Activated CD8-positive, alpha-beta memory T cell treated with anti-CD3 and anti-CD28 coated beads, Interleukin-2, amount 50 U/mL, for 4 hours (primary cell): ENCODE data around the gene C1orf105.
"Not testable (repeated sequence)": the region's sequence is repeated elsewhere in the genome, so short reads cannot be mapped to it uniquely, and the experiment has no call there.

Source experiments
- DNase-seq: peaks from one replicate; pipeline ENCODE4 v3.0.0-alpha.2; 2020

C1orf105 gene

DNA sequence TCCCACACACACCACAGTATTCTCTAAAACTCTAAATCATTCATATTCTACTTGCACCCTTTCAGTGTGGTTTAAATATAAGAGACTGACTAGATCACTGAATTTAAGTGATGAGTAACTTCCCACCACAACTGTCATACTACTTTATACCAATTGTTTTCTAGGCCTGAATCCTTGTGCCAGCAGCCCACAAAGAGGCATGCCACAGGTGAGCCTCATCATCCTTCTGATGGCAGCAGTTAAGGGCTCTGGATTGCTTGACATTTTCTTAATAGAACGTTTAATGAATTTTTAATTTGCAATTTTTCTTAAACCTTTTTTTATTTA, 9.6 kb downstream of the C1orf105 start:
- DNase-seq: no peak

DNA sequence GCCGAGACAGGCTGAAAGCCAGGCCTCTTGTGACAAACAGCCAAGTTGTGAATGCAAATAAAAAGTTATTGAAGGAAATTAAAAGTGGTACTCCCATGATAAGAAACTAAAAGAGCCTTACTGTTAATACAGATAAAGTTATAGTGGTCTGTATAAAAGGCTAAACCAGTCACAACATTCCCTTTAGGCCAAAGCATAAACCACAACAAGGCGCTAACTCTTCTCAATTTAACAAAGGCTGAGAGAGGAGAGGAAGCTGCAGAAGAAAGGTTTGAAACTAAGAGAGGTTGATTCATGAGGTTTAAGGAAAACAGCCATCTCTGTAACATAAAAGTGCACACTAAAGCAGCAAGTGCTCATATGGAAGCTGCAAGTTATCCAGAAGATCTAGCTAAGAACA, 10.7 kb downstream of the C1orf105 start:
- no peak for DNase-seq

DNA sequence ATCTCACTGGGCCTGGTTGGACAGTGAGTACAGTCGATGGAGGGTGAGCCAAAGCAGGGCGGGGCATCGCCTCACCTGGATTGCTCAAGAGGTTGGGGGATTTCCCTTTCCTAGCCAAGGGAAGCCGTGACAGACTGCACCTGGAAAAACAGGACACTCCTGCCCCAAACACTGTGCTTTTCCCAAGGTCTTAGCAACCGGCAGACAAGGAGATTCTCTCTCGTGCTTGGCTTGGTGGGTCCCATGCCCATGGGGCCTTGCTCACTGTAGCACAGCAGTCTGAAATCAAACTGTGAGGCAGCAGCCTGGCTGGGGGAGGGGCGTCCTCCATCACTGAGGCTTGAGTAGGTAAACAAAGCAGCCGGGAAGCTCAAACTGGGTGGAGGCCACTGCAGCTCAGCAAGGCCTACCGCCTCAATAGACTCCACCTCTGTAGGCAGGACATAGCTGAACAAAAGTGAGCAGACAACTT, 11.3 kb downstream of the C1orf105 start:
- no peak for DNase-seq

DNA sequence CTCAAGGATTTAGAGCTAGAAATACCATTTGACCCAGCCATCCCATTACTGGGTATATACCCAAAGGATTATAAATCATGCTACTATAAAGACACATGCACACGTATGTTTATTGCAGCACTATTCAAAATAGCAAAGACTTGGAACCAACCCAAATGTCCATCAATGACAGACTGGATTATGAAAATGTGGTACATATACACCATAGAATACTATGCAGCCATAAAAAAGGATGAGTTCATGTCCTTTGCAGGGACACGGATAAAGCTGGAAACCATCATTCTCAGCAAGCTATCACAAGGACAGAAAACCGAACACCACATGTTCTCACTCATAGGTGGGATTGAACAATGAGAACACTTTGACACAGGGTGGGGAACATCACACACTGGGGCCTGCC, 16.7 kb downstream of the C1orf105 start:
- not testable (repeated sequence) for DNase-seq

DNA sequence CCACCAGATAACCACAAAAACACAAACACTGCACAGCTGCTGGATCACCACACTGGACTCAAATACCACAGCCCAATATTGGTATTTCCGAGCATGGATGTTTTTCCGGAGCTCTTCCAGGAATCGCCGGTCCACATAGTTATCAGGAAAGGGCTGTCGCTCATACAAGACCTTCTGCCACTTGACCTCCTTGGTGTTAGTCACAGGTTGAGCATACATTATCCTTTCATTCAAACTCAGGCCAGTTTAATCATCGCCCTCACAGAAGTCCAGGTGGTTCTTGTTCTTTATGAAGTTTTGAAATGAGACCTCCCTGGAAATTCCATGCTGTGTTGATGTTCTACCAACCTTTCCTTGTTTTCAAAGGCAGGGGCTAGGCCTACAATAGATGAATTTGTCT, 21.9 kb downstream of the C1orf105 start:
- no peak for DNase-seq

DNA sequence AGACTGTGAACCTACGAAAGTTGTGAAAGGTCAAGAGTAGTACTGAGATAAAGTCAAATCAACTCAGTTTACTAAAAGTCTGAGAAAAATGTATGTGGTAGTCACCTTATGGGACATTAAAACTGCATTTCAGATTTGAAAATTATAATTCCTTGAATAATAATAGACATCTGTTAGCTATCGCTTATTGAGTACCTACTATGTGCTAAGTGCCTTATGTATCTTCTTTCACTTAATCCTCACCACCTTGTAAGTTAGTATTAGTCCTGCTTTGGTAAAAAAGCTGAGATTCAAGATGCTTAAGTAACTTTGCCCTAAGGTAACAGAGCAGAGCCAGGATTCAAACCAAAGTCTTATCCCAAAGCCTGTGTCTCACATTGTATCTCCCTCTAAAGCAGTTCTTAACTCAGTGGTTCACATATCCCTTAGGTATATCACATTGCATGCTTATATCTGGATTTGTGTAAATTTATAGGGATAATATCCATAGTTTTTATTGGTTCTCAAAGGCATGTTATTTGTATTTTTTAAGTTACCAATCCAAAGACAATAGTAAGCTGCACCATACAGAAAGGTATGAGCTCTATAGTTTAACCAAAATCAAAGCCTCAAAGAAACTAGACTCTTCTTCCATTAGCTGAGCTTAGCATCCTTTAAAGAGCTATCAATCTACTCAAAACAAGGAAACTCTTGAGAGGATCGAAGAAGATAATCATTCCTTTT, 22.5 kb downstream of the C1orf105 start:
- DNase-seq: no peak

DNA sequence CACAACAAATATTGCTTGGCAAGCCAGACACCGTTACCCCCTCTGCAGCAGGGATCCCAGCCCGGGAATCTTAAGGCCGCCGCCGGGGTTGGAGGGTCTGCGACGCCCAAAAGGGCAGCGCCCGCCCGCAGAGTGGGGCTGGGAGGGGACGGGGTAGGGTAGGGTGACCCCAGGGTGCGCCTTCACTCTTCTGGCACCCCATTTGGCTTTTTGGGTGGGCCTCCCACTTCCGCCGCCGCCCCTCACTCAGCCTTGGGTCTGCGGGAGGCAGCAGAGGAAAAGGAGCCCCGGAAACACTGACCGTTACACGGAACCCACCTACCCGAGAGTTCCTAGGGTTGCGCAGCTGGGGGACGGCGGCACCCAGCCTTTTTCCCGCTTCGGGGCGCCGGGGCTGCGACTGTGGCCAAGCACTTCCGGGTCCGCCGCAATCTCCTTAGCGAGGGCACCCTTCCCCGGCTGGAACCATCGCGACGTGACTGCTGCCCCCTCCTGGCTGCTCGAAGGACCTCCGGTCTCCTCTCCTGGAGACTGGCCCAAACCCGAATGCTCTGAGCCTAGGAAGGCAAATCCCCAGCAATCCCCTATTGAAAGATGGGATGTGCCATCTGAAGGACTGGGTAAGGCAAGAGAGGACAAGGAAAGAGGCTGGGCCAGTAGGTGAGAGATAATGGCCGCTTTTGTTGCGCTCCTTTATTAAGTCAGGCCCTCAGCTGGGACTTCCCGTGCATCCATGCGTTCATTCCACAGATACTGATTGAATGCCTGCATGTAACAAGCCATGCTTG, 23.4 kb downstream of the C1orf105 start, which contains the start of gene PIGC:
TSS of gene PIGC (minus strand) at position 404 of the 788 bp plus-strand sequence. CDS start 1,447 bp downstream, outside the sequence.
- peak; percentile 93 for DNase-seq

DNA sequence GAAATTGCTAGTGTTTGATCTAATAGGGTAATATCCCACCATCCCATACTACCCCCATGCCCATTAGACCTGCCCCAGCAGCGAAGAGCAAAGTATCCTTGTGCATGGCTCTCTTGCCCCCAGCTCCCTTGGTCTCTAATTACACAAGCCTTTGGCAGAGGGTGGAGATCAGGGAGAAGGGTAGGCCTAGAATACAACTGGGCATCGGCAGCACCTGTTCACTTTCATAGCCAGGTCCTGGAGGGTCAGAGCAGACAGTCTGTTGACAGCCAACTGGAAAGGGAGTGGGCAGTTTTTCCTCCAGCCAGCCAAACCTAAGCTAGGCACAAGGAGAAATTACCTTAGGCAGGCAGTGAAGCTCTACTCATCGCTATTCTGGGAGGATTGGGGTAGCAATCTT, 26.1 kb downstream of the C1orf105 start:
- no peak for DNase-seq

DNA sequence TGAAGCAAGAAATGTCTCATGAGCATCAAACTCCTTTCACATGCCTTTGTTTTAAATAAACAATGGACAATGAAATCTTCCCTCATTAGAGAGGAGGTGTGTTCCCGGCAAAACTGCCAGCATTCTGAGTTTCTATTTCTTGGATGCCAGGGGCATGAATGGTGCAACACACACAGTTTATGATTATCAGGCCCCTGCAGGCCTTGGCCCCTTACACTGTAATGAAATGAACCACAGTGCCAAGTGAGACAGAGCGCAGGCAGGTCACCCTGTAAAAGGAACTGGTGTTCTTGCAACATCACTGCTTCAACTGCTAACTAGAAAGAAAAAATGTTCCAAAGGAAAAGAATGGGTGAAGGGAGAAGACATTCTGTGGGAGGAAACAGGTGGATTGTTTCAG, 27.2 kb downstream of the C1orf105 start:
- no peak for DNase-seq

DNA sequence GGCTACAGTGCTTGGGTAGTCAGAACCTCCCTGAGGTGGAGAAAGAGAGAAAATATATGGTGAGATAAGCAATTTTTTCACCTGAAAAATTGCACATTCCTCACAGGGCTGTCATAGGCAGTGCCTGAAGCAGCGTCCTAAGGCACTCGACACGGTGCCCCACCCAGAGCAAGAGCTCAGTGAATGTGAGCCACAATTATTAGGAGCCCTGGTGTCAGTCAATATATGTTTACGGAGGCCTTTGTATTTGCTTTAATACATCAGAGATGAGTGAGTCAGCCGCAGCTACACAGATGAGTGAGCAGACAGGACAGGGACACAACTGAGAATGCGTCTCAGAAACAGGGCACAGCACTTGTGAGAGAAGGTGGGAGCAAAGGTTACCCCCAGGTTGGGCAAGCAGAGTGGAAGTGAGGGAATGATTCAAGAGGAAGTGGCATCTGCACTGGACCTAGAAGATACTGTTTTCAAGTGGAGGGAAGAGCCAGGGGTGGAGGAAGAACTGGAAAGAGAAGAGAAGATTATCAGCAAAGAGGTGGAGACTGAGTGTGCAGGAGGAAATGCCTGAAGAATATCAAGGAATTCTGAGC, 28.6 kb downstream of the C1orf105 start:
- DNase-seq: no peak

DNA sequence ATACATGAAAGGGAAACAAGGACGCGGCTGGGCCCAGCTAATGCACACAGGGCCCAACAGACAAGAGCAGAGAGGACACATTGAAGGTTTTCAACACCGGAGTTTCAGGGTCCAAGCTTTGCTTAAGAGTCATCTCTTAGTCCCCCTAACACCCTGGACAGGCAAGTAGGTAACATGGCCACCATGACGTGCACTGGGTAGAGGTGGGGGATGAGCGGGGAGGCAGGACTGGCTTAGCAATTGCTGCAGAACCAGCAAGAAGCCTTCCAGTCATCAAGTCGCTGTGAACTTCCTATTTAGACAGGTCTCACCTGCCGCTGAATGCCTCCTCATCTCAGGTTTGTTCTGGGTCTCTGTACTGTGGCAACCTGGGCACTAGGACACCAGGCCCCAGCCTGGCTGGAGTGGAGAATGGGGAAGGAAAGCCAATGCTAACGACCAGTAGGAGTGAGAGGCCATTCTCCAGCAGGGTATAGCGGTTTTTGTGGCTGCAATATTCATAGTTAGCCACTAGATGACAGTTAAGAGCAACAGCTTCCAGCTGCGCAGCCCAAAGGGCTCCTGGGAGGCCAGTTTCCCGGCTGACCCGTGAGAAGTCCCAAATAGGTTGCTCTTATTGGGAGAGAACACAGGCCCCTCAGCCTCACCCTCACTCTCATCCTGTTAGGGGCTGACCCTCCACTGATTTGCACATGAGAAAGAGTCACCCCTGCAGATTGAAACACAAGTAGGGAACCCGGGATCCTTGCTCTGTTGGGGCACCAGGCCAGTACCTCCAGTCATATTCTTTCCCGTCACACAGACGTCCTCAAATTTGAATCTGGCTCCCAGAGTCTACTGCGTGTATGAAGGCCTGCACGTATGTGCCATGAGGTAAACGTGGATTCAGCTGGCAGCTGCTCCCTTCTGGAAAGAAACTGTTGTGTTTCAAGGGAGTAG, 29.4 kb downstream of the C1orf105 start:
- DNase-seq: no peak

DNA sequence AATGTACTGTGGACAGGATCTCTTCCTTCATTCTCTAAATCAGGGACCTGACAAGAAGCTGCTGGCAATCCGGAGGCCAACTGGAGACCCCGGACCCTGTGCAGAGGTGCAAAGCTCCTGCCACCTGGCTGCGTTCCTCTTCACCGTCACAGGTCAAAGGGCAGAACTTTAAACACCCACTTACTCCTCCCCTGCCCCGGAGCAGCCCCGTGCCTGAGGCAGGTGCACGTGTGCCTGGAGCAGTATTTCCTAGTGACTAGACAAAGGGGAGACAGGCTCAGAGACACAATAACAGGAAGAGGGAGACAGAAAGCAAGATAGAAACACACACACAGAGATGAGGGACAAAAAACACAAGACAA, 30.0 kb downstream of the C1orf105 start:
- DNase-seq: no peak

DNA sequence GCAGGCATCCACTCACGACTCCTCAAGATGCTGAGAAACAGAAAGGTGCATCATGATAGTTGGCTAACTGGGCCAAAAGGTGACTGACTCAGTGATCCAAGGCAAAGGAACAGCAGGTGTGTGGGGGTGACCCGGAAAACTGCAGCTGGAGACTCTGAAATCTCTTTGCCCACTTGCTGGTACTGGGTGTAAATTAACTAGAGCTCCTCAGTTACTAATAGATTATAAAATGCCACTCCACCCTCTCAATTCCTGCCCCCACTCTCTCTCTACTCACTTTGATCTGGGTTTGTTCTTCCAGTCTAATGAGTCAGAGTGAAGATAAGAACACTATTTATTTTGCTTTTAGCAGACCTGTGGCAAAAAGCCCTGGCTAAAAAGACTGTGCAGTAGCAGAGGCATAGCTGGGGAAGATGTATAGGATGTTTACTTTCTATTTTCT, 30.5 kb downstream of the C1orf105 start:
- no peak for DNase-seq

DNA sequence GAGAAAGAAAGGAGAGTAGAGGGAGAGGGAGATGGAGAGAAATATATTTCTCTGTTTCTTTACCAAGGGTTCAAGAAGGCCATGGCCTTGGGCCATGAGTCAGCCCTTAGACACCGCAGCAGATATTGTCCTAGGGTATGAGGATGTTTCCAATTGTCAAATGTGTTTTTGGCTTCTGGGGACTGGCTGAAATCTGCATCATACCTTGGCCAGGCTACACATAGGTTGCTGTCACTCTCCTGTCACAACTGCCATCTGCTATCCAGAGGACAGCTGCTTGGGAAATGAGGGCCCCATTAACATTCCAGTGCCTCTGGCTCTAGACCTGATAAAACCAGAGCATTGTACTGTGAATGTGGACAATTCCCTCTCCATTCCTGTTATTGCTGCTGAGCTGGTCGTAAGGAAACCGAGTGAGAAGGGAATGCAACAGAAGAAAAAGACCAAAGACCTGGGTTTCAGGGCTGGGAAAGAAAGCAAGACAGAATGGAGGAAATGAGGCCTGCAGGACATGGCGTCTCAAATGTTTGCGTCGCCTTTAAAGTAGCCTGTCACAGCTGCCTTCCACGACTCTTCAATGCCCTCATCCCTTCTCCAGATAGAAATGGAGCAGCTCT, 32.2 kb downstream of the C1orf105 start:
- DNase-seq: no peak

DNA sequence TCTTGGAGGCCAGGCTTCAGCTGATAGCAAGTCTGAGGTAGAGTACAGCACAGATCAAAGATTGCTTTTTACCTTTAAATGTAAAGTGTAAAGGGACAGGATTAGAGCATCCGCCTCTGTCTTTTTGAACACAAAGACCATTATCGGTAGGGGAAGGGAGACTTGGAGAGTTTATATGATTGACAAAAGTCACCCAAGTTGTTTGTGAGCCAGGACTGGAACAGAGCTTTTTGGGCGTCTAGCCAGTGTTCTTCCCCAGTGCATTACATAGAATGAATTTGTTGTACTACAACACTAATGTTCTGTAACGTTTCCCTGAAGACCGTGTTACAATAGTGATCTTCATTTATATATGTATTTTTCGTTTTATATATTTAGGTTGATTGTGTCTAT, 32.7 kb downstream of the C1orf105 start:
- no peak for DNase-seq

DNA sequence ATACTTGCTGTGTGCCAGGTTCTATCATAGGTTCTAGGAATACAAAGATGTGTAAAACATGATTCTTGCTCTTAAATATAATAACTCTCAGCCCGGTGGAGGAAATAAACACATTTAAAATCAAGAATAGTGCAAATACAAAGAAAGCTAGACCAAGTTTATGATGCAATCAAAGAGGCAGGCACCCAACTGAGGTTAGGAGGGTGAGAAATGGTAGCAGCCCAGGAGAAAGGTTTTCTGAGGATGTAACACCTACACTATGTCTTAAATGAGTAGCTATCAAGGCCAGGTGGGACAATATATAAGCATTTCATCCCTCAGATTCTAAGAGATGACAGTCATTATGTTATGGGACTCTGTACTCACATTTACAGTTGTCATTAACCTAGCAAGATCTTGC, 33.1 kb downstream of the C1orf105 start:
- no peak for DNase-seq

DNA sequence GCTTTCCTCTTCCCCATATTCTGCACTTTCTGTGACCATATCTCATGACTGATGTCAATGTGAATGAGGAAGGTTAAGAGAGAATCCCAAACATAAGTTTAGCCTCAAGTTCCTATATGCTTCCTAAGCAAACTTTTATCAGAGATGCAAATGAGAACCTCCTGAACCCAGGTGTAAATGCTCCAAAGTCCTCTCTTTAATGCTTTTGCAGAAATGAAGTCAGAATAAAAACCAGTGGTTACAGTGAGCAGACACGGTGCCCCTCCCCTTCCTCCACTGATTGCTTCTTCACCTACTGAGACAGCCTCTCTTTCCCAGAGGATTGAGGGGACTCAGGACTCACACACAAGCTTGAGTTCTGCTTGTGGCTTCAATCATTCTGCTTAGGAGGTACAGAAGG, 35.0 kb downstream of the C1orf105 start:
- DNase-seq: no peak

DNA sequence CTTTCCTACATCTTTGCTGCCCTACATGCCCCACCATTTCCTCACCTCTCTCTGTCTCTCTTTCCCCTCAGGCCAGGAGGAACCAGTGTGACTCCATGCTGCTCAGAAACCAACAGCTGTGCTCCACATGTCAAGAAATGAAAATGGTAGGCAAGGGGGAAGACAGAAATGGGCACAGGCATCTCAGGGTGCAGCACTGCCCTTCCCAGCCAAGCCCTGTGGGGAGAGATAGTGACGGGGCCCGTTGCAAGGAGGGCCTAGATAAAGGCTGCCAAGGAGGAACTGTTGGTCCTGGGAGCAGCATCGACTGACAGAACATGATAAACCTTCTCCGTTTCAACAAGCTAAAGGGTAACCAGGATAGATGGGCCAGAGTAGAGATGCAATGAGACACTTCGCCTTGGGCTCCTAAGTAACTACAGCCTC, 35.9 kb downstream of the C1orf105 start:
- DNase-seq: no peak

DNA sequence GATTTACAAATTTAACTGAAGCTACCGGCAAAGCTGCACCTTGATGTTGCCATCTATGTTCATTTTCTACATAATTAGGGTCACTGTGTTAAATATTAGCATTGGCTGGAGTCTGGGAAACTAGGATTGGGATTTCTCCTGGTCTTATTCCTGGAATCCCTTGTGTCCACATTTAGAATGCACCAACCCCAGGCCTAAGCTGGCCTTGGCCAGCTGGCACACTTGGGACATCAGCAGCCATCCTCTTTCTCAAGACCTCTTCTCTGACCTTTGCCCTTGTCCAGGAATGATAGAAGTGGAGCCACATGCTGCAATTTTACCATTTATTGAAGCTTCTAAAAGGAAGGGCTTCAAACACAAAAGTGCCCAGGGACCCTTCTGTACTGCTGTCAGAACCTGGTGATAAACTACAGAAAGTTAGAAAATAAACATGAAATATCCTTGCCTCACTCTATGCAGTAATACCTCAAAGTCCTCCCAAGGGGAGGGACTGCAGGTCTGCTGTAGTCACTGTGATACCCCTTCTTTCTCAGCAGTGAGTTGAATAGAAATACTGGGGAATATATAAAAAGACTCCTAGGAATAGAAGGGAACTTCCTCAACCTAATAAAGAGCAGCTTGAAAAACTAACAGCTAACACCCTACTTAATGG, 37.1 kb downstream of the C1orf105 start:
- DNase-seq: no peak

DNA sequence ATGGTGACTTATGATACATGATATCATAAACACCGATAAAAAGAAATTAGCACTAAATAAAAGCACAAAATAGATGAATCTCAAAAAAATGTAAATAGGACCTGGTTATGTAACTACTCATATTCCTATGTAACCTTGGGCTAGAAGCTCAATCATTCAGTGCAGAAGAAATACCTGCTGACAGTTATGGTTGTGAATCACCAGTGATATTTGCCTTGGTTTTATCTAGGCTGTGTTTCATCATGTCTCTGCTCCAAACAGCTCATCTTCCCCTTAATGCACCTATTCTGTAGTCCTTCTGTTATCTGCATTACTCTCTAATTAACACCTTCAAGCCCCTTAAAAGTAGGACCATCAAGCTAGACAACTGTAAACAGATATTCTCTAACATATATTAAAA, 39.7 kb downstream of the C1orf105 start:
- no peak for DNase-seq

DNA sequence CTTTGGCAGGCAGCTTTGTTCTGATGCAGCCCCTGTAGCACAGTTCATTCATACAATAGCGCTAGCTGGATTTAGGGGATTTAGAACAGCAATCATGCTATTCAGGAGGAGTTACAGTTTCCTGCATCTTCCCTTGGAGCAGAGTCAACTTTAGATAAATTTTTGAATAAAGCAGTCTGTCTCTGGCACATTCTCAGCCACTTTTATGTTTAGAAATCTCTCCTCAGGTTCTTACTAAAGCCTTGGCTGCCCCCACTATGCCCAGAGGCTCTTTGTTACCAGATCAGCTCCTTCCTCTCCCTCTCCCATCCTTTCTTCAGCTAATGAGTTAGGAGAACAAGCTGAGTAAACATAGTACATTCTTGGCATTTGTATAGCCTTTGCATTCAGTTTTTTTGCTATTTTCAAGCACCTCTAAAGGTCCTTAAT, 40.4 kb downstream of the C1orf105 start:
- DNase-seq: no peak

DNA sequence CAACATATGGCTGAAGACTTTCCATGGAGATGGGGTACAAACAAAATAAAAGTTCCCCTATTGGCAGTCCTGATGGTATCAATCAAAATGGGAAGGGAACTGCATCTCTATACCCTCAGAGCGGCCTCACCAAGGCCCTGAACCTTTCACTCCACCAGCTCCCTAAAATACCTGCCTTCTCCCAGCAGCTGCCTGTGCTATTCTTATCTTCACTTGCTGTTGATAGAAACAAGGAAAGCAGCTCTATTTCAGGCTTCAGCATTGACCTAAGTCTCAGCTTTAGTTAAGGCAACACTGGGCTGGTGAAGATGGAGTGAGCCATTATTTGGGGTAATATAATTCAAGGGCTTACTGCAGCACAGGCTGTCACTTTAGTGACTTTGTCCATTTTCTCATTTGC, 45.1 kb downstream of the C1orf105 start:
- DNase-seq: no peak
